SK-N-SH (cell line): Measurements from ENCODE around the gene GDE1. TPM values are rescaled to one million over a fixed set of nuclear protein-coding genes. Genes with fewer than 3 reads are reported as not detected.

ENCODE experiments used
- CTCF ChIA-PET: fragments of 300-600, 350-600 bp; formaldehyde crosslinking; extraction: SDS; loops from one replicate; lab custom pipeline; 2021; lab: Yijun Ruan, JAX
- POLR2A ChIA-PET: fragments of 350-600 bp; sonication (Branson Sonifier 250); formaldehyde crosslinking; extraction: SDS; loops from one replicate; lab custom pipeline; 2020; ENCODE audit warnings: antibody characterized with exemption, inconsistent platforms; lab: Yijun Ruan, JAX
- DNase-seq: peaks from one replicate; pipeline ENCODE4 v3.0.0; 2012
- H2AFZ ChIP-seq: fragments of 200-600 bp; sonication (generic); 2 replicates; pipeline ENCODE4 v1.8.1; 2016; ENCODE audit warnings: antibody characterized with exemption, mild to moderate bottlenecking, low read depth
- H3F3A ChIP-seq: fragments of 200-600 bp; sonication (generic); replicated peaks from 2 replicates; pipeline ENCODE3; 2016; ENCODE audit warnings: antibody characterized with exemption, mild to moderate bottlenecking; ENCODE audit not compliant: insufficient read depth
- H3K27ac ChIP-seq, 2 experiments: fragments of 200-500 bp in 1 of 2; fragments of 200-600 bp in 1 of 2; sonication (Bioruptor generic) in 1 of 2; sonication (generic), shearing (Covaris generic) in 1 of 2; 2 replicates each; pipeline versions ENCODE4 v1.5.1 to v1.6.1; 2014 to 2016; ENCODE audit warnings: low read depth in 2 of 2, inconsistent platforms in 1 of 2, low read length in 1 of 2, mild to moderate bottlenecking in 1 of 2, mixed read lengths in 1 of 2
- H3K27me3 ChIP-seq: fragments of 200-600 bp; sonication (generic), shearing (Covaris generic); 2 replicates; pipeline ENCODE4 v1.6.1; 2016; ENCODE audit warnings: mixed run types; ENCODE audit not compliant: insufficient read depth
- H3K36me3 ChIP-seq, 2 experiments: fragments of 200-500 bp in 1 of 2; fragments of 200-600 bp in 1 of 2; sonication (Bioruptor generic) in 1 of 2; sonication (generic) in 1 of 2; replicated peaks in 1 of 2; 2 replicates each; pipeline versions ENCODE3 to v1.5.1; 2014 to 2016; ENCODE audit warnings: low read length in 1 of 2, mild to moderate bottlenecking in 1 of 2; ENCODE audit not compliant: insufficient read depth in 2 of 2, control insufficient read depth in 1 of 2
- H3K4me1 ChIP-seq, 2 experiments: fragments of 200-500 bp in 1 of 2; fragments of 200-600 bp in 1 of 2; sonication (Bioruptor generic) in 1 of 2; sonication (generic), shearing (Covaris generic) in 1 of 2; 2 replicates each; pipeline versions ENCODE4 v1.5.1 to v1.6.1; 2014 to 2016; ENCODE audit warnings: low read depth in 1 of 2, low read length in 1 of 2, mixed run types in 1 of 2; ENCODE audit not compliant: insufficient read depth in 2 of 2, control insufficient read depth in 1 of 2
- H3K4me2 ChIP-seq: fragments of 200-600 bp; sonication (generic), shearing (Covaris generic); 2 replicates; pipeline ENCODE4 v1.6.1; 2017; ENCODE audit warnings: mixed run types
- H3K4me3 ChIP-seq, 2 experiments: fragments of 200-500 bp in 1 of 2; fragments of 200-600 bp in 1 of 2; sonication (Bioruptor generic) in 1 of 2; sonication (generic), shearing (Covaris generic) in 1 of 2; 2 replicates each; pipeline versions ENCODE4 v1.5.1 to v1.8.1; 2014 to 2016; ENCODE audit warnings: low read depth in 2 of 2, inconsistent platforms in 1 of 2, low read length in 1 of 2, mild to moderate bottlenecking in 1 of 2, mixed read lengths in 1 of 2, moderate library complexity in 1 of 2
- H3K79me2 ChIP-seq: fragments of 200-600 bp; sonication (generic); 2 replicates; pipeline ENCODE4 v1.8.1; 2017; ENCODE audit warnings: mild to moderate bottlenecking; ENCODE audit not compliant: insufficient read depth
- H3K9ac ChIP-seq: fragments of 200-600 bp; sonication (generic); 2 replicates; pipeline ENCODE4 v1.6.1; 2017; ENCODE audit warnings: mixed run types
- H3K9me2 ChIP-seq: fragments of 200-600 bp; sonication (generic); 2 replicates; pipeline ENCODE4 v1.6.1; 2017; ENCODE audit warnings: mixed run types
- H3K9me3 ChIP-seq: fragments of 200-600 bp; sonication (generic); 2 replicates; pipeline ENCODE4 v1.6.1; 2017; ENCODE audit warnings: mixed run types, mild to moderate bottlenecking, moderate library complexity
- H4K20me1 ChIP-seq: fragments of 200-600 bp; sonication (generic); 2 replicates; pipeline ENCODE4 v1.6.1; 2017; ENCODE audit warnings: mild to moderate bottlenecking, mixed run types; ENCODE audit not compliant: insufficient read depth
- CHD2 ChIP-seq: fragments of 150-350 bp; IDR thresholded peaks from 2 replicates; pipeline ENCODE4 v1.6.1; 2018; ENCODE audit warnings: low read length; ENCODE audit not compliant: partially characterized antibody
- ELF1 ChIP-seq: IDR thresholded peaks from 2 replicates; pipeline ENCODE4 v1.4.0; 2012
- EP300 ChIP-seq, 2 experiments: IDR thresholded peaks; 2 replicates each; pipeline versions ENCODE4 v1.4.0 to v1.6.1; 2012; ENCODE audit warnings: borderline replicate concordance in 1 of 2, low read depth in 1 of 2, low read length in 1 of 2
- EZH2phosphoT487 ChIP-seq: fragments of 200-600 bp; sonication (generic); IDR thresholded peaks from 2 replicates; pipeline ENCODE4 v1.6.1; 2017; ENCODE audit warnings: low read depth, mixed run types, mild to moderate bottlenecking, antibody characterized with exemption, moderate library complexity, borderline replicate concordance
- FOSL2 ChIP-seq: IDR thresholded peaks from 2 replicates; pipeline ENCODE4 v1.4.0; 2012; ENCODE audit warnings: low read depth, mild to moderate bottlenecking, moderate library complexity, borderline replicate concordance
- FOXM1 ChIP-seq: IDR thresholded peaks from 2 replicates; pipeline ENCODE4 v1.4.0; 2012; ENCODE audit warnings: low read depth, mild to moderate bottlenecking
- GATA2 ChIP-seq: sonication (generic); formaldehyde crosslinking; IDR thresholded peaks from 2 replicates; pipeline ENCODE4 v1.5.0; 2020; ENCODE audit warnings: mild to moderate bottlenecking, missing genetic modification reagents
- IRF3 ChIP-seq: fragments of 150-350 bp; IDR thresholded peaks from 2 replicates; pipeline ENCODE4 v1.6.1; 2016; ENCODE audit warnings: mild to moderate bottlenecking, low read depth, low read length
- JUND ChIP-seq: IDR thresholded peaks from 2 replicates; pipeline ENCODE4 v1.4.0; 2012
- MEF2A ChIP-seq: IDR thresholded peaks from 2 replicates; pipeline ENCODE4 v1.4.0; 2012; ENCODE audit warnings: low read depth, borderline replicate concordance
- NRF1 ChIP-seq: IDR thresholded peaks from 2 replicates; pipeline ENCODE4 v1.6.1; 2012; ENCODE audit warnings: low read depth, mild to moderate bottlenecking, low read length
- RCOR1 ChIP-seq: fragments of 150-350 bp; IDR thresholded peaks from 2 replicates; pipeline ENCODE4 v1.6.1; 2017; ENCODE audit warnings: antibody characterized with exemption, low read length
- RFX5 ChIP-seq: IDR thresholded peaks from 2 replicates; pipeline ENCODE4 v1.6.1; 2012; ENCODE audit warnings: mild to moderate bottlenecking, improper control_type of control experiment, low read length
- RXRA ChIP-seq: IDR thresholded peaks from 2 replicates; pipeline ENCODE4 v1.4.0; 2012; ENCODE audit warnings: low read depth, mild to moderate bottlenecking, borderline replicate concordance
- SIN3A ChIP-seq: IDR thresholded peaks from 2 replicates; pipeline ENCODE4 v1.6.1; 2012; ENCODE audit warnings: low read depth, mild to moderate bottlenecking, low read length, moderate library complexity, borderline replicate concordance
- TAF1 ChIP-seq: IDR thresholded peaks from 2 replicates; pipeline ENCODE4 v1.6.1; 2012; ENCODE audit warnings: low read depth, mild to moderate bottlenecking, low read length, moderate library complexity, borderline replicate concordance
- TCF12 ChIP-seq: IDR thresholded peaks from 2 replicates; pipeline ENCODE4 v1.4.0; 2012
- TEAD4 ChIP-seq: IDR thresholded peaks from 2 replicates; pipeline ENCODE4 v1.4.0; 2012; ENCODE audit warnings: mild to moderate bottlenecking, borderline replicate concordance; ENCODE audit not compliant: insufficient read depth
- WGBS: methylation state at CpG from one replicate; pipeline ENCODE4 v1.1.6; 2017; ENCODE audit warnings: low lambda C conversion rate; 5-methylcytosine and 5-hydroxymethylcytosine counted together
- polyA plus RNA-seq, 3 experiments: library from polyadenylated mRNA; depleted of rRNA; stranded (reverse); fragments of >200 nt; gene quantifications; 2 replicates each; pipeline ENCODE4 v1.2.3, GENCODE V29; 2012
- TF ChIP-seq, protein P1 (sequence below): IDR thresholded peaks from 2 replicates; pipeline ENCODE4 v1.4.0; 2012; ENCODE audit warnings: low read depth, borderline replicate concordance
- TF ChIP-seq, protein P2 (sequence below): IDR thresholded peaks from 2 replicates; pipeline ENCODE4 v1.4.0; 2012; ENCODE audit warnings: low read depth, borderline replicate concordance
- TF ChIP-seq, protein P3 (sequence below): IDR thresholded peaks from 2 replicates; pipeline ENCODE4 v1.4.0; 2012; ENCODE audit warnings: low read depth

GDE1 gene
- polyA plus RNA-seq, 1 of the 3 experiments (the other 2 are of a cell fraction), result 37.0 TPM

- CTCF ChIA-PET, result interaction anchor here (1.7 to 5.4 kb wide), 2 partner anchors 15 to 129 kb away, joined by 6 to 26 read pairs; no protein-coding TSS in a partner anchor
- Histone ChIP-seq H3K9me2 (no peaks in the 10 kb centered on the region), H3K4me2 (no peak overlapping the region), H4K20me1 (no peaks in the 10 kb centered on the region), H2AFZ (no peak overlapping the region), H3K9ac (no peak overlapping the region), H3K79me2 (peaks cover 42% of the 10 kb centered on the region), H3K36me3 (peaks cover 28 to 35% of the 10 kb centered on the region in 2 experiments), H3K9me3 (no peaks in the 10 kb centered on the region), H3K27ac (no peak overlapping the region), H3K4me1 (peaks cover 0 to 15% of the 10 kb centered on the region in 2 experiments; a peak in 3 of 4 replicates), H3K4me3 (no peak overlapping the region), H3K27me3 (no peaks in the 10 kb centered on the region), H3F3A (peaks cover 12% of the 10 kb centered on the region)
- no peak for DNase-seq
- whole genome bisulfite sequencing, result 74% methylated on average over 2 of the region's 2 CpGs
- TF ChIP-seq TAF1 (no peak), MEF2A (no peak), TCF12 (no peak), CHD2 (no peak), JUND (no peak), SIN3A (no peak), NRF1 (no peak), RXRA (no peak), RCOR1 (no peak), GATA2 (CRISPR knock-in tag) (no peak), FOSL2 (no peak), IRF3 (no peak), TEAD4 (no peak)
- POLR2A ChIA-PET, result no interaction called here
Measured at GRCh38 chr16:19518388-19518787, 3.5 kb downstream of the GDE1 start.

DNA sequence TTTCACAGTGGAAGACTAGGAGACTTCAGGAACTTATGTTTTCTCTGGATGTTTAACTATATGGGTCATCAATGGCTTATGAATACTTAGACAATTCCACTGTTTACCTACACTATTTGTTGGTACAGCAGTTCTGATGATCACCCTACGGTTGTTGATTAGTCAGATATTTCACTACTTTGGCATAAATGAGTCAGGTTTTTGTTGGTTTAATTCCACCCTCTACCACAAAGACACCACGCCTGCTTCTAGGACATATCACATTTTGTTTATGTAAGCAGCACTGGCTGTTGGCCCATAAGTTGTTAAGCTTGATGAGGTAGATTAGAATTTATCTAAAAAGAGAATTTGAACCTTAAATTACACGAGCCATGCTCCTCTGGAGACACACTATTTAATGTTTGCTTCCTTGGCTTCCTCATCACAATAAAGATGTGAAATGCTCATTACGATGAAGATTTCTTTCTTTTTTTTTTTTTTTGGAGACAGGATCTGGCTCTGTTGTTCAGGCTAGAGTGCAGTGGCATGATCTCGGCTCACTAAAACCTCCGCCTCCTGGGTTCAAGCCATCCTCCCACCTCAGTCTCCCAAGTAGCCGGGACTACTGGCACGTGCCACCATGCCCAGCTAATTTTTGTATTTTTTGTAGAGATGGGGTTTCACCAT lies 4.3 kb downstream of the GDE1 start:
- Histone ChIP-seq H3K36me3 (peaks cover 34 to 43% of the 10 kb centered on the region in 2 experiments), H3F3A (peaks cover 8% of the 10 kb centered on the region), H3K4me1 (peaks cover 0 to 14% of the 10 kb centered on the region in 2 experiments; a peak in 3 of 4 replicates), H2AFZ (no peak overlapping the region), H3K9me2 (no peaks in the 10 kb centered on the region), H4K20me1 (no peaks in the 10 kb centered on the region), H3K79me2 (peaks cover 42% of the 10 kb centered on the region), H3K9me3 (no peaks in the 10 kb centered on the region), H3K4me2 (no peak overlapping the region), H3K27me3 (no peaks in the 10 kb centered on the region), H3K9ac (no peak overlapping the region), H3K4me3 (no peak overlapping the region), H3K27ac (no peak overlapping the region)
- no peak for DNase-seq
- CTCF ChIA-PET, result interaction anchor here (1.7 to 5.4 kb wide), 3 partner anchors 14 to 129 kb away, joined by 4 to 26 read pairs (median 6); no protein-coding TSS in a partner anchor
- TF ChIP-seq EZH2phosphoT487 (no peak), TCF12 (no peak), SIN3A (no peak), RFX5 (no peak), NRF1 (no peak), ELF1 (no peak), FOXM1 (no peak), EP300 (IDR thresholded peaks at IDR 0.05; ENCODE audit: borderline replicate concordance in 1 of 2, low read depth in 1 of 2, low read length in 1 of 2) (no peak), RXRA (no peak)
- TF ChIP-seq, protein P1, sequence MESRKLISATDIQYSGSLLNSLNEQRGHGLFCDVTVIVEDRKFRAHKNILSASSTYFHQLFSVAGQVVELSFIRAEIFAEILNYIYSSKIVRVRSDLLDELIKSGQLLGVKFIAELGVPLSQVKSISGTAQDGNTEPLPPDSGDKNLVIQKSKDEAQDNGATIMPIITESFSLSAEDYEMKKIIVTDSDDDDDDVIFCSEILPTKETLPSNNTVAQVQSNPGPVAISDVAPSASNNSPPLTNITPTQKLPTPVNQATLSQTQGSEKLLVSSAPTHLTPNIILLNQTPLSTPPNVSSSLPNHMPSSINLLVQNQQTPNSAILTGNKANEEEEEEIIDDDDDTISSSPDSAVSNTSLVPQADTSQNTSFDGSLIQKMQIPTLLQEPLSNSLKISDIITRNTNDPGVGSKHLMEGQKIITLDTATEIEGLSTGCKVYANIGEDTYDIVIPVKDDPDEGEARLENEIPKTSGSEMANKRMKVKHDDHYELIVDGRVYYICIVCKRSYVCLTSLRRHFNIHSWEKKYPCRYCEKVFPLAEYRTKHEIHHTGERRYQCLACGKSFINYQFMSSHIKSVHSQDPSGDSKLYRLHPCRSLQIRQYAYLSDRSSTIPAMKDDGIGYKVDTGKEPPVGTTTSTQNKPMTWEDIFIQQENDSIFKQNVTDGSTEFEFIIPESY, result no peak
- TF ChIP-seq, protein P2, sequence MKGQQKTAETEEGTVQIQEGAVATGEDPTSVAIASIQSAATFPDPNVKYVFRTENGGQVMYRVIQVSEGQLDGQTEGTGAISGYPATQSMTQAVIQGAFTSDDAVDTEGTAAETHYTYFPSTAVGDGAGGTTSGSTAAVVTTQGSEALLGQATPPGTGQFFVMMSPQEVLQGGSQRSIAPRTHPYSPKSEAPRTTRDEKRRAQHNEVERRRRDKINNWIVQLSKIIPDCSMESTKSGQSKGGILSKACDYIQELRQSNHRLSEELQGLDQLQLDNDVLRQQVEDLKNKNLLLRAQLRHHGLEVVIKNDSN, result no peak
- TF ChIP-seq, protein P3, sequence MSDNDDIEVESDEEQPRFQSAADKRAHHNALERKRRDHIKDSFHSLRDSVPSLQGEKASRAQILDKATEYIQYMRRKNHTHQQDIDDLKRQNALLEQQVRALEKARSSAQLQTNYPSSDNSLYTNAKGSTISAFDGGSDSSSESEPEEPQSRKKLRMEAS, result no peak
- POLR2A ChIA-PET, result no interaction called here
- WGBS, result 90% methylated on average over 8 of the region's 8 CpGs
